AG20443 (cell line): ENCODE measurements around the gene SLC26A8.
"Not testable (repeated sequence)": the region's sequence is repeated elsewhere in the genome, so short reads cannot be mapped to it uniquely, and the experiment has no call there.

ENCODE experiments used
- DNase-seq: peaks from one replicate; pipeline ENCODE4 v3.0.0; 2012; ENCODE audit warnings: low spot score, mixed read lengths

The SLC26A8 gene

DNA sequence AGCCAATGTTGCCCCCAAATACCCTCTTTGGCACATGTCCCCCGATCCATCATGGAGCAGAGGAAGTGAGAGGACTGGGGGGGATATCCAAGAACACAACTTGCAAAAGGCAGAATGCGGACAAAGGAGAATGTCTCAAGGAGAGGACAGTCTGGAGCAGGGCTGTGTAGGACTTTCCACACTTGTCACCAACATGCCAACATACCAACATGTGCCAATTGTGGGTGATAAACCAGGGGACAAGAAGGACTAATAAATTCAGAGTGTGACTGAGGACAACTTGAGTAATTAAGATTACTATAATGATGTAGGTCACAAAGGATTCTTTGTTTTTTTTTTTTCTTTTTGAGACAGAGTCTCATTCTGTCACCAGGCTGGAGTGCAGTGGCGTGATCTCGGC is 8.8 kb downstream of the SLC26A8 start:
- no peak for DNase-seq

DNA sequence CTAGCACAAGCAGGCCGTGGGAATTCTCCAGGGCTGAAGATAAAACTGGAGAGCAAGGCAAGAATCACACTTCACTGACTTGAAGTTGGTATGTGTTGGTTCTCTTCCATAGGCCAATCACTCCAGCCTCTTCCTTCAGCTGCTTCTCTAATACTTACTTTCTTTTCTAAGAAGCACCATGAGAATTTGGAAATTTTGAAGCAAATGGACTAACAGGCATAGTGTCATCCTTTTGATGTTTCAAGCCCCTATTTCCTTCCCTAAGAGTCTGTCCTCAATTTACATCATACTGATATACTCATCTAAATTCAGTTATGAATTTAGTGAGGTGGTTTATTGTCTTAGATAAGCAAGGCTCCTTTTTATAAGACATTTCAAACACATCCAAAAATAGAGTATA is 24.0 kb downstream of the SLC26A8 start:
- DNase-seq, result no peak

DNA sequence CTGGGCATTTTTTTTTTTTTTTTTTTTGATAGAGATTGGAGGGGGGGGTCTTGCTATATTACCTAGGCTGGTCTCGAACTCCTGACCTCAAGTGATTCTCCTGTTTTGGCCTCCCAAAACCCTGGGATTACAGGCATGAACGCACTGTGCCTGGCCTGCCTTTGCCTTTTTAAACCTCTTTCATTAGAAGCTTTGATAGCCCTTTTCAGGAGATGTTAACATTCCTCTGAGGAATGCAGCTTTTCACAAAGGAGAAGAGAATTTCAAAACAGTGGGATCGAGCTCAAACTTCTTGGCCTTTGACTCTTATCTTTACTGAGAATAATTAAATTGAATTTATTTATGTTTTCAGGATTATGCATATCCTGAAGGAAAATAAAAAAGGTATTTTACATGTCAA is 31.3 kb downstream of the SLC26A8 start:
- no peak for DNase-seq

DNA sequence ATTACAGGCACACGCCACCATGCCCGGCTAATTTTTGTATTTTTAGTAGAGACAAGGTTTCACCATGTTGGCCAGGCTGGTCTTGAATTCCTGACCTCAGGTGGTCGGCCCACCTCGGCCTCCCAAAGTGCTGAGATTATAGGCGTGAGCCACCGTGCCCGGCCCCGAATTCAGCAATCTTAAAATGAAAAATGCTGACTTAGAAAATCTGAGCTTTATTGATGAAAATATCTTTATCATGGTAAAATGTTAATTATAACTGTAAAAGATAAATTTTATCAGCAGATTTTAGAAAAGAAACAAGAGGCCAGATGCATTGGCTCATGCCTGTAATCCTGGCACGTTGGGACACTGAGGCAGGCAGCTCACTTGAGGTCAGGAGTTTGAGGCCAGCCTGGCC is 36.4 kb downstream of the SLC26A8 start:
- DNase-seq, result not testable (repeated sequence)

DNA sequence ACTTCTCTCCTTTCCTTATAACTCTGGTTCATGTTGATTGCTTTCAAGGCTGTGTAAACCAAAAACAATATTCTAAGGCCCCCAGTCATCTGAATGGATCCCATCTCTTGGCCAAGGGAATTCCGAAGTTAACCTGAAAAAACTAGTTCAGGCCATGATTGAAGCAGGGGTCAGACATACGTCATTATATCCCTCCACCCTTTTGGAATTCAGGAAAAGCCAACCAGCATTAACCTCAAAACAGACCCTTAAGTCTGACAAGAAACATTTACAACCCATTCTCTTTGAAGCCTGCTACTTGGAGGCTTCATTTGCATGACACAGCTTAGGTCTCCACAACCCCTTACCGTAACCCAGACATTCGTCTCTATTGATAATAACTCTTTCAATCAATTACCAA is 39.7 kb downstream of the SLC26A8 start:
- no peak for DNase-seq

DNA sequence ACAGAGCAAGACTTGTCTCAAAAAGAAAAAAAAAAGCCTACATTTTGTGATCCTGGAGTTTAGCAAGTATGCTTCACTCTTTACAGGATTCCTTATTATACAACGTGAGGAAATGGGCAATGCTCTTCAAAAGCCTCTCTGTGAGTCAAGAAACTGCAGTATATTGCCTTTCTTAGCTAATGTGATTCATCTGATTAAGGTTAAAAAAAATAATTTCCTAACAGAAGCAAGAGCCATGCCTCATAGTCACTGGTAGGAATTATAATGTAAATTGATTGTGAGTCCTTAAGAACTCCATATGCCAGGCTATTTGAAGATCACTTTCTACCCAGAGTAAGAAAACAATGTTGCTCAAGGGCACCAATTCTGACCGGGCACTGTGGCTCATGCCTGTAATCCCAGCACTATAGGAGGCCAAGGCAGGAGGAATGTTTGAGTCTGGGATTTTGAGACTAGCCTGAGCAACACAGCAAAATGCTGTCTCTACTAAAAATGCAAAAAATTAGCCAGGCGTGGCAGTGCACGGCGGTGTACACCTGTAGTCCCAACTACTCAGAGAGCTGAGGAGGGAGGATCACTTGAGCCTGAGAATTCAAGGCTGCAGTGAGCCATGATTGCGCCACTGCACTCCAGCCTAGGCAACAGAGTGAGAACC is 43.3 kb downstream of the SLC26A8 start:
- no peak for DNase-seq

DNA sequence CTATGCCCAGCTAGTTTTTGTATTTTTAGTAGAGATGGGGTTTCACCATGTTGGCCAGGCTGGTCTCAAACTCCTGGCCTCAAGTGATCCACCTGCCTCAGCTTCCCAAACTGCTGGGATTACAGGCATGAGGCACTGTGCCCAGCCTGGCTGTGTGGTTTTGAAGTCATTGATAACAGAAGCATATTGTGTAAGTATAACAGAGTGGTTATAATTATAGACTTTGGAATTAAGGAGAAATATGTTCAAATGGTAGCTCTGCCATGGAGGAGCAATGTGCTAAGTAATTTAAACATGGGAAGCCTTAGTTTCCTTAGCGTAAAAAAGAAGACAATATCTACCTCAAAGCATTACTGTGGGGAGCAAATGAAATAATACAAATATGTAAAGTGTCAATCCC is 44.3 kb downstream of the SLC26A8 start:
- not testable (repeated sequence) for DNase-seq

DNA sequence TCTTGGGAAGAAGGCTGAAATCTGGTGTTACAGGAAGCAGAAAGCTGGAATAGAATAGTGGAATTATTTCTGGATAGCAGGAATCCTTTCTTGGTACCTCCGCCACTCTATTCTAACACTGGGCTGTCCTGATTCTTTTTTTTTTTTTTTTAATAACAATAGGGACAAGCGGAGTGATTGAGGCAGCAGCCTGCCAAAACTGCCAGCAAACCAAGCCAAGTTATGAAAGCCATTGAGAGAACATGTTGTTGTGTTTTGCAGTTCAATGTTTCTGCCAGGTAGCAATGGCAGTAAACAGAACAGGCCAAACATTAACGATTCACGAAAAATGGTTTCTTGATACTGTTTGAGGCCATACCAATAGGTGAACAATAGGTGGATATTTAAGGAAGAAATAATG is 47.1 kb downstream of the SLC26A8 start:
- no peak for DNase-seq

DNA sequence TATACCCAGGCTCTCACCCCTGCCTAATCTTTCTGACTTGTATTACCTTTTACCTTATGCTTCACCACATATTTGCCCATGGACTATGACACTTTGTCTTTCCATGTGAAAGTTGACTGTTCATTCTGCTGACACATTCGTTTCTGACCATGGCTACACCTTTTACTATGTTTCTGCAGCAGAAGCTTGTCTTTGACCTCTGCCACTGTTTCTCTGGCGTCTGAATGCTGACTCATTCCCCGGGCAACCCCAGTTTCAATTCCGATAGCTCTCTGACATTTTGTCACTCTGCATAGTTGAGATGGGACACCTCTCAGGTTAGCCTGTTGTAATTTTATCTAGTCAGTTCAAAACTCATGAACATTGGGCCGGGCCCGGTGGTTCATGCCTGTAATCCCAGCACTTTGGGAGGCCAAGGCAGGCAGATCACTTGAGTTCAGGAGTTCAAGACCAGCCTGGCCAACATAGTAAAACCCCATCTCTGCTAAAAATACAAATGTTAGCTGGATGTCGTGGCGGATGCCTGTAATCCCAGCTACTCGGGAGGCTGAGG is 50.7 kb downstream of the SLC26A8 start:
- no peak for DNase-seq

DNA sequence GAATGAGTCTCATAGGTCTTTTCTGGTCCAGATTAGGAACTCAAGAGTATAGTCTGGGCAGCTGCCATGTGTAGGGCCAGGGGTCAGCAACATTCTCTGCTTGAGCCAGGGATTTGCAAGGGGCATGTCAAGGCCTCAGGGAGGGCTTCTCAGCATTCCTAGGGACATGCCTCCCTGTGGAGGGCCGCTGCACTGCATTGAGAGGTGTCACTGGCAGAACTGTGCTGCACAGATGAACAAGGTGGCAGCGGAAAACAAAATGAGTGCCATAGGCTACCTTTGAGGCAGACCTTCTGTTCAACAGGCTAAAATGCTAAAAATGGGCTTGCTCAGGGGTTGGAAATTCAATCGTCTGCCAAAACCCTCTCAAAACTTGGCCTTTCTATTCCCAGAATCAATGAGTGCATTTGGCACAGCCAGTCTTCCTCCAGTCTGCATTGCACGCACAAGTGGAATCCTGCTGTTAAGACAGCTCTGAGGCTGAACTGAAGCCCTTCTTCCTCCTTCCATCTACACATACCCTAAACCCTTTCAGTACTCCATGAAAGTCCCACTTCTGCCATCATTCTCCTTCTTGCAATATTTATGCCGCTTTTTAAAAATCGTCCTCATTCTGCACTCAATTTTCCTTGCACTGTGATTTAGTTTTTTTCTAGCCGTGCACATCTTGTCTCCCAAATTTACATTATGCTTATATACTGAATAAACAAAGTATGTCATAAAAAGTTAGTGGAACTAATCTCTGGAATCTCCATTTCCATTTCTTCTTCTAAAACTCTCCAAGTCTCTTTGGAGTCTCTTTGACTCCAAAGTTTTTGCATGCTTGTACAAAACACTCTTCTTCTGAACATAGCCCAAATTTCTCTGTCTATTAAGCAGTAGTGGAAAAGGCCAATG is 51.7 kb downstream of the SLC26A8 start:
- DNase-seq, result peak; percentile 18

DNA sequence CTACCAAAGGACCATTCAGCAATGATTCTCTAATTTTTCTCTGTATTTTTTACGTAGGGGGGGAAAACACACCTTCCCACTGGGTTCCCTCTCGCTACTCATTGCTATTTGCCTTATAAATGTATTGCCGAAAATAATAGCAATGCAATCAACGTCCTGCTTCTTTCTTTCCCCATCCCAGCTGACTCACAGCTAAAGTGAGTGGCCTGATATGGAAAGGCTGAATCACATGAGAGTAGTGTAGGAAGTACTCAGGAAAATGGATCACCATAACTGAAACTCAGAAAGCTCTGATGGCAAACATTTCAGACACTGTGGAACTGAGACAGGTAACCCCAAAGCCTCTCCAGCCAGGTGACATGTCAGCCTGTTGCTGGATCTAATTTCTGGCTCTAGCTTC is 54.3 kb downstream of the SLC26A8 start:
- DNase-seq, result peak; percentile 73

DNA sequence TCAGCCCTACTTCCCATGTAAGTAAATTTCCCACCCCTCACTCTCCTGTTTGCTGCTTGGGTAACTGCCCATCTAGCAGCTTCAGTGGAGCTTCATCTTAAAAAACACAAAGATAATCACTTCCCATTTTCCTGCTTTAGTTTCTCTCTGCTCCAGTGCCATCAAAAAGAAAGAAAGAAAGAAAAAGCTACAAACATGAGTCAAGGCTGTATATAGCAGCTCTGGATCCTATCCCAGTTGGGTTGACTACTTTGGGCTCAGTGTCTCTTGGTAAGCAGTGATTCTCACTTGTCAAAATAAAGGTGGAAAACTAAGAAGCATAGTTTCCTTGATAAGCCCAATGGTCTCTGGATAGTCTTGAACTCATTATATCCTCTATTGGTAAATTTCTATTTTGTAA is 54.8 kb downstream of the SLC26A8 start:
- no peak for DNase-seq

DNA sequence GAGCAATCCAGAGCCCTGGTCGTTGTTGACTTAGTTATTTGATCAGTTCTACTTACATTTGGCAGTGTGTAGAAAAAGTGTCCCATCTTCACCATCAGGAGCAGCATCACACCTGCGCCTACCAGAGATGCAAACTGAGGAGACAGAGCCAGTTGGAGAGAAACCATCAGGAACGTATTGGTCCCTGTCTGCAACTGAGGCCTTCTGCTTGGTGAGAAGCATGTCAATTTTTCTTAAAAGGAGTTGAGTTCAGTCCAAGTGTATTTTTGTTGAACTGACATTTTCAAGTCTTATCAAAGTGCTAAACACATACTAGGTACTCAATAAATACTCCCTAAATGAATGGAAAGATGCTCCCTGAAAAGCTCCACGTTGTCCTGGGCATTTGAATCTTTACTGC is 55.6 kb downstream of the SLC26A8 start:
- DNase-seq, result no peak

DNA sequence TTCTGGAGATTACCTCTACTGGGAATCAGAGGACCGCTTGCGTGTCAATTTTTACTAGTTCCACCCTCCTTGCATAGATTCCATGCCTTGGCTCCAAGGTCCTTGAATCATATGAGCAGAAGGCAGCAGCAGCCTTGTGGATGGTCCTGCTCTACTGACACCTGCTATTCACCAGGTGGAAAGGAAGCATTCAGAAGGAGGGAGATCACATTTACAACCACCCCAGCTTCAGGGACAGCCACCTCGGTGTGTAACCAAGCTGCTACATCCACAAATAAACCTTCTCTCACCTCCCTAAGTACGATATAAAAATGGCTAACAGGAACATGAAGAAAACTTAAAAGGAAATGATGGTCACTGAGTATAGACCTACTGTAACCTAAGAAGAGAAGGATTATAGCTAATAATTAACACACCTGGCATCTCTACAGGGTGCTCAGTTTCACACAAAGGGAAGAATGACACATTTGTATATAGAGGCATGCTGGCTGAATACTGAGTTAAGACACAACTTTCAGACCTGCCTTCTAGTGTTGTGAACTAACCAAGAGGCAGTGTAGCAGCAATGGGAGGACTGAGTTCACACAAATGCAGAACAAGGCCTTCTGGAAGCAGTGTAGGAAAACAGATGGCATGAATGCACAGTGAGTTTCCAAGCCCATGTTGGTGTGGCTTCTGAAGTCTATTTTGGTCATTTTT is 57.2 kb downstream of the SLC26A8 start:
- DNase-seq, result no peak

DNA sequence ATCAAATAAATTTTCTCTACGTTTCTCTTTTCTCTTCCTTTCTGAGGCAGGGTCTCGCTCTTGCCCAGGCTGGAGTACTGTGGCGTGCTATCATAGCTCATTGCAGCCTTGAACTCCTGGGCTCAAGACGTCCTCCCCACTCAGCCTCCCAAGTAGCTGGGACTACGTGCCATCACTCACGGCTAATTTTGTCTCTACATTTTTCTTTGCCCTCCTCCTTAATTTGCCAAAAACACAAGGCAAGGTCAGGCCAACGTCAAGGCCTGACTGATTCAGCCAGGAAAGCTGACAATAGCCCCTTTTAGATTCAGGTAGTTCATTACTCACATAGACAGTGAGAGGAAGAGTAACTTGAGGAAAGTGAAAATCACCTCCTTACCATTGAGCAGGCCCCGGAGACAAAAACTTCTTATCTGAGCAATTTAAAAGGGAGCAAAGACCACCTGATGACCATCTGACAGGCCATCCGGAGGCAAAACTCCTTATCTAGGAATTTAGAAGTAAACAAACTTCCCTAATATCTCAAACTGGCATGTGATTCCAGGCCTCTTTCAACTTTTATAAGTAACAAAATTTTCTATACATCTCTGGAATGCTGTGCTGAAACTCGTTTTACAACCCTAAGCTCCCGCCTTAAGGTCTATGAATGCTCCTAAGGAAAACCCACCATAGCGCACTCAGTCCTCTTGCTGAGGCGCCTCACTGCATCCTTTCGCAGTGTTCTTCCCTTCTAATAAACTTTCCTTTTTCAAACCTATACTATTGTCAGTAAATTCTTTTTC is 61.5 kb downstream of the SLC26A8 start:
- DNase-seq, result no peak

DNA sequence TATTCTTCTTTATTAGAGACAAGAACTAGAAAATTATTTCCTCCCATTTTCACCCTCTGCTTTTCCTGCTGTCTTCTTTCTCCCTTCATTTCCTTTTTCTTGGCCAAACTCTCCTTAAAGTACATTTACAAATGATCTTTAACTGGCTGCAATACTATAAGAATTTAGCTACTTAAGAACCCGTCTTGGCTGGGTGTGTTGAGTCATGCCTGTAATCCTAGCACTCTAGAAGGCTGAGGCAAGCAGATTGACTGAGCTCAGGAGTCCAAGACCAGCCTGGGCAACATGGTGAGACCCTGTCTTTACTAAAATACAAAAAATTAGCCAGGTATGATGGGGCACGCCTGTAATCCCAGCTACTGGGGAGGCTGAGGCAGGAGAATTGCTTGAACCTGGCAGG is 64.3 kb downstream of the SLC26A8 start:
- no peak for DNase-seq

DNA sequence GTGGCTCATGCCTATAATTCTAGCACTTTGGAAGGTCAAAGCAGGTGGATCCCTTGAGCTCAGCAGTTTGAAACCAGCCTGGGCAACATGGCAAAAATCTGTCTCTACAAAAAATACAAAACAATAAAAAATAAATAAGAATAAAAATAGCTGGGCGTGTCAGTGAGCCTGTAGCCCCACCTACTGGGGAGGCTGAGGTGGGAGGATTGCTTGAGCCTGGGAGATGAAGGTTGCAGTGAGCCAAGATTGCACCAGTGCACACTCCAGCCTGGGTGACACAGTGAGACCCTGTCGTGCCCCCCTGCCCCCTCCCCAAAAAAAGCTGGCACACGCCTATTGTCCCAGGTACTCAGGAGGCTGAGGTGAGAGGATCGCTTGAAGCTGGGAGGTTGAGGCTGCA is 68.5 kb downstream of the SLC26A8 start:
- DNase-seq, result no peak

DNA sequence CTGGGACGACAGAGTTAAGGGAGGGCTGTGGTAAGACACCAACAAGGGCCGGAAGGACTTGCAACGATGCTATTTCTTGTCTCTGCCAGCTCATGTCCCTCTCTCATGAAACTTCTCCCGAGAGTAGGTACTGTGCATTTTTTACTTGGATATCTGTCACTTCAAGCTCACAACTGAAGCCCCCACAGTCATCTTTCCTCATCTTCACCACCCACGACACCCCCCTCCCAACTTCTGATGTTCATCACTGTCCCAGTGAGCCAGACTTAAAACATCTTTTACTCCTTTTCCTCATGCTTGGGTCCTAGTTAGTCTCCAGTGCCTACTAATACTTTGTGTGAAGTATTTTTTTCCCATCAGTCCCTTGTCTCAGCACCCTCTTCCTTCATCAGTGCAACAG is 68.9 kb downstream of the SLC26A8 start:
- no peak for DNase-seq

DNA sequence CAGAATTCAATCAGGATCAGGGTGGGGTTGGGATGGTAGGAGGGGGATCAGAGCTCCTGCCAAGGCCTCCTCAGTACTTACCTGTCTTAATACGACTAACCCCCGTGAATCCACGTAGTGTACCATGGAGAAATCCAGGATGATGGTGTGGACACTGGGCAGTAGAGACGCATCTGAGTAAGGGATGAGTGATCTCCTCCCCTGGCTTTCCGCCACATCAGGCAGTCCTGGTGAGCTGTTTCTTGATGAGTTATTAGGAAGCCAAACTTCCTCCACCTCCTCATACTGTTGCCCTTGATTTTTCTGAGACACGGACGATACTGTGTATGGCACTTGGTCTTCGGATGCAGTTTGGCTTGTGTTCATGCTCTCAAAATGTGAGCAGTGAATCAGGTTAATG is 69.4 kb downstream of the SLC26A8 start:
- no peak for DNase-seq

DNA sequence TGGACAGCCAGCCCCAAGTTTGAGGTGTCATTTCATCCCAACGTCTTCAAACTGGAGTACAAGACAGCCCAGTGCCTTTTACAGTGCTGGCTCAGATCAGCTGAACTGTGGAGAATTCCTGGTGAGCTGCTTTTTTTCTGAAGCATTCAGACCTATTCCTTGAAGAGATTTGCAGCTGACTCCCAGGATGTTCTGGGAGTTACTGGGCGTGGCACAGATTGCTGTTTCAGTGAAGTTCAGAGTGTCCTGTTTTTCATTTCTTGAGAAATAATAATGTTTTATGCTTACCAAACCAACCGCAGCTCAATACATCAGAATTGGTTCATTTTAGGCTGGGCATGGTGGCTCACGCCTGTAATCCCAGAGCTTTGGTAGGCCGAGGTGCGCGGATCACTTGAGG is 70.1 kb downstream of the SLC26A8 start:
- DNase-seq, result no peak

DNA sequence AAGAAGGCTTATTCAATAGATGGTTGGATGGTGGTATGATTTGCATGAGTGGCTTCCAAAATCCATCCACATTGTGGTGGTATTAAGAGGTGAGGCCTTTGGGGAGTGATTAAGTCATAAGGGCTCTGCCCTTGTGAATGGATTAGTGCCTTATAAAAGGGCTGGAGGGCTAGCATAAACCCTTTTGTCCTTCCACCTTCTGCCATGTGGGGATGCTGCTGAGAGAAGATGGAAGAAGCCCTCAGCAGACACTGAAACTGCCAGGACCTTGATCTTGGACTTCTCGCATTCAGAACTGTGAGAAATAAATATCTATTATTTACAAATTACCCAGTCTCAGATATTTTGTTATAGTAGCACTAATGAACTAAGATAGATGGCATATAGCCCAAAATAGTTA is 75.7 kb downstream of the SLC26A8 start:
- DNase-seq, result no peak

DNA sequence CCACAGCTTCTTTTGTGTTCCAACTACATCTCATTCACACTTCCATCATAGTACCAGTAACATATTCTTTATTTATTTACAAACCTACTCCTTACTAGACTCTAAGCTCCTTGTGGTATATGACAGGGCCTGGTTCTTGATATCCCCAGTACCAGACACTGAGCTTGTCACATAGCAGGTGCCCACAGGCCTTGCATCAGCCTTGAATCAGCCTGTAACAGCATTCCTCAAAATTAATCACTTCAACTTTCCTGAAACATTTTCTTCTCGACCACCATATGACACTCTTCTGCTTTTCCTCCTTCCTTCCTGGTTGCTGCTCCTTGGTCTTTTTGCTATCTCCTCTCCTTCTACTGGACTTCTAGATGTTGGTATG is 78.8 kb downstream of the SLC26A8 start:
- no peak for DNase-seq
